Stimulated activated naive CD4-positive, alpha-beta T cell treated with Interleukin-2 at 50 U/mL for 16 hours (primary cell): Measurements from ENCODE around the gene ZGPAT.
A peak's percentile ranks its signal among the peaks of the same experiment; 100 is the strongest.

Experiments
- DNase-seq: peaks from one replicate; lab custom pipeline; 2025; lab: John Stamatoyannopoulos, UW

Gene ZGPAT

GRCh38 chr20:63782521-63782971 is 74.7 kb downstream of the ZGPAT start:
- peak; percentile 19 for DNase-seq

DNA sequence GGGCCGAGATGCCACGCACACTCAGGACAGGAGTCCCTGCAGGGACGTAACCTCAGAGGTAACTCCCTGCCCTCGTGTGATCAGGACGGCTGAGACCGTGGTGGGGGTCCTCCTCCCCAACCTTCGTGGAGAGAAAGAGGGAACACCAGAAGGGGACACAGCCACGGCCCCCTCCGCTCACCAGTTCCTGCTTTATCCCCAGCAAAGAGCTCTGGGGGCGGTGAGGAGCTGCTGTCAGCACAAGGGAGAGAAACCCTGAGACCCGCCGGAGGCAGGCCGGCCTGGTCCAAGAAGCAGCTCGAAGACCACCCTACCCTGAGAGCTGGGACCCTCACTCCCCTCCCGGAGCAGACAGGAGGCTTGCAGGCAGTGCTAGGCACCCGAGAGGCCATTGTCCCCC is 76.1 kb downstream of the ZGPAT start:
- no peak for DNase-seq

DNA sequence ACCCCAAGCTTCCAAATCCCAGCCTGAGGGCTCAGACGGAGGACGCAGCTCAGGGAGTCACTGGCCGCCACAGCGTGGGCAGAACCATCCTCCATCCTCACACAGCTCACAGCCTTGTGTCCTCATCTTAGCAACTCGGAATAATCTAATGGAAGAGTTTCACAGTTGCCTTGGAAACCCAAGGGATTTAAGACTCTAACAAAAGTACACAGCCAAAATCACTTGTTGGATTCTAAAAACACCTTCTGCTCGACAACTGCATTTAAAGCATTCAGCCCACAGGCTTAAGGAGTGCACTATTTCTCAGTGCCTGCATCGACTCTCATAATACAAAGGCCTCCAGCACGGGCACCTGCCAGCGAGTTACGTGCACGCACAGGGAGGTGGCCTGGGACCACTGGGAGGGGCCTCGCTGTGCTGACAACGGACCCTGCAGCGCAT is 77.9 kb downstream of the ZGPAT start:
- no peak for DNase-seq
